Glutamatergic neuron (in vitro differentiated cells): Measurements from ENCODE around the gene PGLYRP4. TPM values are rescaled to one million over a fixed set of nuclear protein-coding genes. Genes with fewer than 3 reads are reported as not detected.

Source experiments
- DNase-seq: peaks from one replicate; pipeline ENCODE4 v3.0.0; 2022
- H3K27ac Mint-ChIP-seq: one replicate; pipeline ENCODE4 v1.8.0; 2020; ENCODE audit warnings: mild to moderate bottlenecking, mixed read lengths, inconsistent platforms; ENCODE audit not compliant: unreplicated experiment
- H3K27me3 Mint-ChIP-seq: one replicate; pipeline ENCODE4 v1.8.0; 2020; ENCODE audit warnings: mild to moderate bottlenecking, moderate library complexity, mixed read lengths, inconsistent platforms; ENCODE audit not compliant: unreplicated experiment
- H3K36me3 Mint-ChIP-seq: one replicate; pipeline ENCODE4 v1.8.0; 2020; ENCODE audit warnings: mild to moderate bottlenecking, mixed read lengths, inconsistent platforms; ENCODE audit not compliant: unreplicated experiment
- H3K4me1 Mint-ChIP-seq: one replicate; pipeline ENCODE4 v1.8.0; 2020; ENCODE audit warnings: mild to moderate bottlenecking, low read depth, mixed read lengths, inconsistent platforms; ENCODE audit not compliant: unreplicated experiment
- H3K4me3 Mint-ChIP-seq: one replicate; pipeline ENCODE4 v1.8.0; 2020; ENCODE audit warnings: mild to moderate bottlenecking, mixed read lengths, inconsistent platforms; ENCODE audit not compliant: unreplicated experiment
- H3K9me3 Mint-ChIP-seq: one replicate; pipeline ENCODE4 v1.8.0; 2020; ENCODE audit warnings: mild to moderate bottlenecking, moderate library complexity, mixed read lengths, inconsistent platforms; ENCODE audit not compliant: unreplicated experiment
- total RNA-seq: library from RNA; stranded (reverse); fragmentation: NEBNext Ultra II Directional; extraction: Animal tissue kit (Norgen Biotek cat#: 25700); gene quantifications from one replicate; pipeline ENCODE4 v1.2.1, GENCODE V29; 2021; ENCODE audit not compliant: unreplicated experiment
- TF ChIP-seq, protein P1 (sequence below): fragments of 200-600 bp; sonication (generic); IDR thresholded peaks from one replicate; pipeline ENCODE4 v1.5.0; 2021; ENCODE audit not compliant: partially characterized antibody, unreplicated experiment

PGLYRP4 gene
- total RNA-seq, 1 donor from 2014 or later, result not detected

DNA sequence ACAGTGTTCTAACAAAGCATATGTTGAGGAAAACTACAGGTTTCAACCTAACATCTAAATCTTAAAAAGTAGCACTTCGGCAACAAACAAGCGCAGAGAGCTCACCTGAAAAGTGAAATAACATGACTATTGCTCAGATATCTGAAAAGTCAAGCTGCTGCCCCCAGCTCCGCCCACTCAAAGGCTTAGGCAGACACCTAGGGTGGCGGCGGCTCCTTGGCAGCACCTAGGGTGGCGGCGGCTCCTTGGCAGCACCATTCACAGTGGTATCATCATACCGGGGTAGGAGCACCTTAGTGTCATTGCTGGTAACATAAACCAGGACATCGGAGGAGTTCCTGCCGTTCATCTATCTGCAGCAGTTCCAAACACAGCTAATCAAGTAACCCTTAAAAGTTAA lies 30.9 kb upstream of the PGLYRP4 start:
- no peak overlapping the region for H3K4me3 Mint-ChIP-seq
- H3K4me1 Mint-ChIP-seq, result no peaks in the 10 kb centered on the region
- TF ChIP-seq, protein P1, sequence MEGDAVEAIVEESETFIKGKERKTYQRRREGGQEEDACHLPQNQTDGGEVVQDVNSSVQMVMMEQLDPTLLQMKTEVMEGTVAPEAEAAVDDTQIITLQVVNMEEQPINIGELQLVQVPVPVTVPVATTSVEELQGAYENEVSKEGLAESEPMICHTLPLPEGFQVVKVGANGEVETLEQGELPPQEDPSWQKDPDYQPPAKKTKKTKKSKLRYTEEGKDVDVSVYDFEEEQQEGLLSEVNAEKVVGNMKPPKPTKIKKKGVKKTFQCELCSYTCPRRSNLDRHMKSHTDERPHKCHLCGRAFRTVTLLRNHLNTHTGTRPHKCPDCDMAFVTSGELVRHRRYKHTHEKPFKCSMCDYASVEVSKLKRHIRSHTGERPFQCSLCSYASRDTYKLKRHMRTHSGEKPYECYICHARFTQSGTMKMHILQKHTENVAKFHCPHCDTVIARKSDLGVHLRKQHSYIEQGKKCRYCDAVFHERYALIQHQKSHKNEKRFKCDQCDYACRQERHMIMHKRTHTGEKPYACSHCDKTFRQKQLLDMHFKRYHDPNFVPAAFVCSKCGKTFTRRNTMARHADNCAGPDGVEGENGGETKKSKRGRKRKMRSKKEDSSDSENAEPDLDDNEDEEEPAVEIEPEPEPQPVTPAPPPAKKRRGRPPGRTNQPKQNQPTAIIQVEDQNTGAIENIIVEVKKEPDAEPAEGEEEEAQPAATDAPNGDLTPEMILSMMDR, result no peak
- no peak for DNase-seq
- H3K36me3 Mint-ChIP-seq, result peaks cover 20% of the 10 kb centered on the region
- H3K27ac Mint-ChIP-seq, result no peak overlapping the region
- peaks cover 2% of the 10 kb centered on the region for H3K27me3 Mint-ChIP-seq
- H3K9me3 Mint-ChIP-seq, result peaks cover 2% of the 10 kb centered on the region

DNA sequence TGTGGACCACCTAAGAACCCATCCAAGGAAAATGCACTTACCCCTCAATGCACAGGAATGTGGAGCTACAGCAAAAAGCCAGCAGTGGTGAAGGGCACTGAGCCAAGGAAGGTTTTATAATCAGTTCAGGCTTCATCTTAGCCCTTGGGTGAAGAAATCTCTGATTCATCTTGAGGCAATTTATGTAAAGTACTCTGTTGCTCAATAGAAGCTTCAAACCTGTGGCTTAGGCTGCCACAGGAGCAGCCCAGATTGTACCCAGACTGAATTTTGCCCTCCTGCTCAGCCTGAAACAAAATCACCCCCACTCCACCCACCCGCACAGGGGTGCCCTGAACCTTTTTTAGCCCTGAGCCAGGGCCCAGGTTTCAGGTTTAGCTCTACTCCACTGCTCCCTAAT lies 26.9 kb upstream of the PGLYRP4 start, which contains the start of gene S100A12:
Gene S100A12, minus strand, starts transcription at position 111 of the 400 bp plus-strand sequence. CDS start 1,029 bp downstream, outside the sequence.
- no peaks in the 10 kb centered on the region for H3K9me3 Mint-ChIP-seq
- H3K36me3 Mint-ChIP-seq, result no peaks in the 10 kb centered on the region
- TF ChIP-seq, protein P1, result no peak
- H3K4me3 Mint-ChIP-seq, result no peak within 1 kb of the TSS
- H3K4me1 Mint-ChIP-seq, result no peaks in the 10 kb centered on the region
- no peak within 1 kb of the TSS for H3K27ac Mint-ChIP-seq
- peaks cover 2% of the 10 kb centered on the region for H3K27me3 Mint-ChIP-seq
- no peak for DNase-seq

DNA sequence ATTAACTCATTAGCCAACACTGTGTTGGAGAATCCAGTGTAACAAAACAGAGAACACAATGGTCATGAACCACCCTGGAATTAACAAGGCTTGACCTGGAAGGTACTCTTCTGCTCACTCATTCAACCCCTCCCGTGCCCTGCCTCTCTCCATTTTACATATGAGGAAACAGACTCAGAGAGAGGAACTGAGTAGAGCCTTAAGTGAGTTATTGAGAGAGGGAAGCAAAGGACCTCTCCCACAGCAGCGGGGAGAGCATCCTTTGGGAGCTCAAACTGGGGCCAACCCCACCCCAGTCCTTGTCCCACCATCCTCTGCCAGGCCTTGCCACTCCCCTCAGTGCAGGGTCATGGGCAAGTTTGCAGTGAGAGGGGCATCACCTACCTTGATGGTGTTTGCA lies 25.4 kb upstream of the PGLYRP4 start:
- Mint-ChIP-seq H3K27me3 (no peaks in the 10 kb centered on the region), H3K9me3 (no peaks in the 10 kb centered on the region), H3K4me1 (no peaks in the 10 kb centered on the region), H3K36me3 (no peaks in the 10 kb centered on the region), H3K27ac (no peak overlapping the region), H3K4me3 (no peak overlapping the region)
- TF ChIP-seq, protein P1, result no peak
- no peak for DNase-seq

DNA sequence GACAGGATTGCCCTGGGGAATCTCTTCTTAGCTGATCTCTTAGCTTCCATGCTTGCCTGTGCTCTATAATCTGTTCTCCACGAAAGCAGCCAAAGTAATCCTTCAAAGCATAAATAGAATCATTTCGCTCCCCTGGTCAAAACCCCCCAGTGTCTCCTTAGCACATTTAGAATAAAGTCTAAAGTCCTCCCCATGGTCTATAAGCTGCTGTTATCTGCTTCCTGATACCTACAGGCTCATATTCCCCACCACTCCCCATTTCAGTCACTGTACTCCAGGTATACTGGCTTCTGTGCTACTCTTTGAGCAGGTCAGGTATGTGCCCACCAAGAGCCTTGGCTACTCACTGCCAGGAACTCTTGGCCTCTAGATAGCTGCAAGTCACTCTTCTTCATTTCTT lies 23.9 kb upstream of the PGLYRP4 start:
- Mint-ChIP-seq H3K27ac (no peak overlapping the region), H3K27me3 (no peaks in the 10 kb centered on the region), H3K4me1 (no peaks in the 10 kb centered on the region), H3K4me3 (no peak overlapping the region), H3K9me3 (no peaks in the 10 kb centered on the region), H3K36me3 (no peaks in the 10 kb centered on the region)
- no peak for DNase-seq
- TF ChIP-seq, protein P1, result no peak

DNA sequence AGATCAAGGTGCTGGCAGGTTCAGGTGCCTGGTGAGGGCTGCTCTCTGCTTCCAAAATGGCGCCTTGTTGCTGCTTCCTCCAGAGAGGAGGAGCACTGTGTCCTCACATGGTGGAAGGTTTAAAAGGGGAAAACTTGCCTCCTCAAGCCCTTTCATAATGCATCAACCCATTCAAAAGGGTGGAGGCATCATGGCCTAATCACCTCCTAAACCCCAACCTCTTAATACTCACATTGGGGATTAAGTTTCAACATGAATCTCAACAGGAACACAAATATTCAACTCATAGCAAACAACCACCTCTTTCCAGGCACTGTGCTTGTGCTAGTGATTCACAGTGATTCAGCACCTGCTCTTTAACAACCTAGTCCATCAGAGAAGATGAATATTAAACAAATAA lies 22.6 kb upstream of the PGLYRP4 start:
- no peaks in the 10 kb centered on the region for H3K9me3 Mint-ChIP-seq
- TF ChIP-seq, protein P1, result no peak
- no peak overlapping the region for H3K27ac Mint-ChIP-seq
- H3K4me3 Mint-ChIP-seq, result no peak overlapping the region
- no peaks in the 10 kb centered on the region for H3K27me3 Mint-ChIP-seq
- H3K36me3 Mint-ChIP-seq, result peaks cover 4% of the 10 kb centered on the region
- DNase-seq, result no peak
- no peaks in the 10 kb centered on the region for H3K4me1 Mint-ChIP-seq
